GM10248 (cell line): ENCODE results near the gene PCDH18.
"Not testable (repeated sequence)": the region's sequence is repeated elsewhere in the genome, so short reads cannot be mapped to it uniquely, and the experiment has no call there.

Experiments
- CTCF ChIA-PET: fragments of 300-600 bp; sonication (Branson Sonifier 250); formaldehyde crosslinking; extraction: SDS; loops from one replicate; lab custom pipeline; 2021; ENCODE audit warnings: antibody characterized with exemption; lab: Yijun Ruan, JAX
- POLR2A ChIA-PET: fragments of 350-650 bp; sonication (Branson Sonifier 250); formaldehyde crosslinking; extraction: SDS; loops from one replicate; lab custom pipeline; 2020; ENCODE audit warnings: antibody characterized with exemption; lab: Yijun Ruan, JAX
- DNase-seq: peaks from one replicate; pipeline ENCODE4 v3.0.0; 2012; ENCODE audit errors: extremely low spot score
- CTCF ChIP-seq: IDR thresholded peaks from 2 replicates; pipeline ENCODE4 v1.5.1; 2012; ENCODE audit warnings: mild to moderate bottlenecking, low read depth; ENCODE audit errors: extremely low read depth, missing control alignments, control extremely low read depth

PCDH18 gene

DNA sequence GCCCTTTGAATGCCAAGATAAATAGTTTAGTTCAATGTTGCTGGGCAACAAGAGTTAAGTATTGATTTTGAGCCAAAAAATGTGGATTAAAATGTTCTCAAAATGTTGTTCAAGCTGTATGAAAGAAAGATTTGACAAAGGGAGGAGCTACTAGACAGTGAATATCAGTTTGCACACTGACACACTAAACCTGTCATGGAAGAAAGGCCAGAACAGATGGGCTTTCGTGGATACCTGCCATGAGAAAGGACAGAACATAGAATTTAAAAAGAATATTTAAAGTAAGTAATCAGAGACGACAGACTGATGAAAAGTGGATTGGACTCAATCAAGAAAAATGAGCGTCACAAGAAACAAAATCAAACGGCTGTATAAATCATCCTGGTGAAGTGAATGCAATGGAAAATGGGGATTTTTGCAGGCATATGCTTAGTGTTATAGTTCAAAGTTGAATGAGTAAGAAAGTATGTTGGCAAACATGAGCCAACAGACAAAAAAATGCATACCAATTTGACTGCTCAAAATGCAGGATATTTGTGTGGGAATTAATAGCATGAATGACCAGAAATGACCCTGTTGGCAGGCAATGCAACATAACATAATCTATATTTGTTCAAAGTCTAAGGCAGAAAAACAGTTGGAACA is 7.4 kb downstream of the PCDH18 start:
- no peak for TF ChIP-seq CTCF
- ChIA-PET CTCF (interaction anchor here (0.9 to 1.2 kb wide), 2 partner anchors 10 to 15 kb away, joined by 3 to 4 read pairs; no protein-coding TSS in a partner anchor), POLR2A (no interaction called here)
- DNase-seq = no peak

DNA sequence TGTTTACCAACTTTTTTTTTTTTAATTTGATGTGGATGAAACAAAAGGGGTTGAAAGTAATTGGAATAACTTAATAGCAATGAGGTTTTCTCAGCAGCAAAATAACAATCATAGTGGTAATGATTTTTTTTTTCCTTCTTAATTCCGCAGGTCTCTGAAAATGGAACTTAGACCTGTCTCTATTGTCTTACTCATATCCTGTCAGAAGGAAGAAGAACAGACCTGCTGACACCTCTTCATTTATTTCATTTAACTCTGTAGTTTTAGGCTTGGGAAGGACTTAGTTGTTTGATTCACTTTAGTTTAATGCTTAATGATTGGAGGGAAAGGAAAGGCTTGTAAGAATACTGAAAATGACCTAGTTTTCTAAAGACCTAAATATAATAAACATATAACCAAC is 9.0 kb downstream of the PCDH18 start:
- no peak for TF ChIP-seq CTCF
- CTCF ChIA-PET = no interaction called here
- DNase-seq = no peak
- POLR2A ChIA-PET = no interaction called here

DNA sequence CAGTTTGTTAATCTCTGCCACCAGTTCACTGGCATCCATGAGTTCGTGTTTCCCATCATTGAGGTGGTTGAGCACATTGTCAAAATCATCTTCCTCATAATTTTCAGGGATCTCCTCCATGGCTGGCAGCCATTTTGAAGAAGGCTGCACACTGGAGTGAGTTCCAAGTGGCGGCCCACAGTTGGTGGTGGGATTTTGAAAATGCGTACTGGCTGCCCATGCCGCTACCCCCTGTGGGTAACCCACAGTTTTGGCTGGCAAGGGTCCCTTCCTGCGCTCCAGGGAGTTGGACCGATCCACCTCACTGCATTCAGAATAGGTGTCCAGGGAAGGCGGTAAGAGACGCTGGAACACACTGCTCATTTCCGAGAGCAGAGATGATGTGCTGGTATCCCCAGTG is 11.2 kb downstream of the PCDH18 start:
- CTCF ChIA-PET = no interaction called here
- POLR2A ChIA-PET = no interaction called here
- TF ChIP-seq CTCF = no peak

GRCh38 chr4:137519406-137519805 is 12.9 kb downstream of the PCDH18 start:
- no peak for TF ChIP-seq CTCF
- ChIA-PET CTCF (no interaction called here), POLR2A (no interaction called here)
- DNase-seq = no peak

More for the DNA sequence above, 11.2 kb downstream of the PCDH18 start:
- no peak for DNase-seq

- CTCF ChIA-PET = interaction anchor here (1.0 kb wide), 1 partner anchor 577 kb away, joined by 3 read pairs; no protein-coding TSS in a partner anchor
- DNase-seq, POLR2A ChIA-PET: not testable (repeated sequence)
Observed at GRCh38 chr4:137517323-137517722, 15.0 kb downstream of the PCDH18 start.

DNA sequence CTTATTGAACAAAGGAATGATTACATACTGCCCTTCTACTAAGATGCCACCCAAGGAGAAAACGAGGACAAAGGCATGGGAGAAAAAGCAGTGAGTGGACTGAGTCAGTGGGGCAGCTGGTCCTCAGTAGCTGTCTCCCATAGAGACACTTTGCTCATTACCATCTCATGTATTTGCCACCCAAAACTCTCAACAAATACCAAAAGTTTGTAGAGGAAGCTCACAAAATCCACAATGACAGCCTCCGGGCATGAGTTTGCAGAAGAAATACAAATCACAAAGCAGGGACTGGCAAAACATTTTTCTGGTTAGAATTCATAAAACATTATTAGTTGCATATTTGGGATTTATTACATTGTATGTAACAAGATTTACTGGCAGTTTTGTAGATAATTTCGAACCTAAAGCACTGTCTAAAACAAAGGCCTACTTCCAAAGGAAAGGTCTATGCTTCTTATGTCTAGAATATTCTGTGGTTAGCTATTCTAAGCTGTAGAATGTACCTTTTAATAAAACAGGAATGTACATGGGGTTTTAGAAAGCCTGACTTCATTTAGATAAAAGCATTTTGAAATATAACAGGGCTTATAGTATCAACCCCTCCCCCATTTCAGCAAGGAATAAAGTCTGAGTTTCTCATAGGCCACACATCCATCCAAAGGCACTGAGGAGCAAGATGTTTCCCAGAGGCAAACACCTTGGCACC is 17.7 kb downstream of the PCDH18 start:
- no peak for TF ChIP-seq CTCF
- ChIA-PET CTCF (interaction anchor here (1.1 kb wide), 1 partner anchor 10 kb away, joined by 3 read pairs; no protein-coding TSS in a partner anchor), POLR2A (no interaction called here)
- no peak for DNase-seq
